Measurements from ENCODE around the gene CDKAL1.

DNA sequence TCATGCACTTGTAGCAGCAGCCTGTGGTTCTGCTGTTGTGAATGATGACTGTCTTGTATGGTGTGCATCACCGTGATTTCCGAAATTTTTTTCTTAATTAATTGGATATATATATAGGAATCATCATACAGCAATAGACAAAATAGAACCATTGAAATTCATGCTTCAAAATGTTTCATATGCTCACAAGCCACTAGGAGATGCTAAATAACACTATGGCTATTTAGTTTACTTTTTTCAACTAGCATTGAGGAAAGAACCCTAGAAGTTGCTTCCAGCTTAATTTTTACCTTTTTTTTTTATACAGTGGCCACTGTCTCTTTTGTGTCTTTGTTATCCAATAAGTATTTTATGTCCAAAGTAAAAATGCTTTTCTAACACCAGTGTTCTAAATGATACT, 485.4 kb downstream of the CDKAL1 start:
- TF ChIP-seq, protein P1, sequence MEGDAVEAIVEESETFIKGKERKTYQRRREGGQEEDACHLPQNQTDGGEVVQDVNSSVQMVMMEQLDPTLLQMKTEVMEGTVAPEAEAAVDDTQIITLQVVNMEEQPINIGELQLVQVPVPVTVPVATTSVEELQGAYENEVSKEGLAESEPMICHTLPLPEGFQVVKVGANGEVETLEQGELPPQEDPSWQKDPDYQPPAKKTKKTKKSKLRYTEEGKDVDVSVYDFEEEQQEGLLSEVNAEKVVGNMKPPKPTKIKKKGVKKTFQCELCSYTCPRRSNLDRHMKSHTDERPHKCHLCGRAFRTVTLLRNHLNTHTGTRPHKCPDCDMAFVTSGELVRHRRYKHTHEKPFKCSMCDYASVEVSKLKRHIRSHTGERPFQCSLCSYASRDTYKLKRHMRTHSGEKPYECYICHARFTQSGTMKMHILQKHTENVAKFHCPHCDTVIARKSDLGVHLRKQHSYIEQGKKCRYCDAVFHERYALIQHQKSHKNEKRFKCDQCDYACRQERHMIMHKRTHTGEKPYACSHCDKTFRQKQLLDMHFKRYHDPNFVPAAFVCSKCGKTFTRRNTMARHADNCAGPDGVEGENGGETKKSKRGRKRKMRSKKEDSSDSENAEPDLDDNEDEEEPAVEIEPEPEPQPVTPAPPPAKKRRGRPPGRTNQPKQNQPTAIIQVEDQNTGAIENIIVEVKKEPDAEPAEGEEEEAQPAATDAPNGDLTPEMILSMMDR (IDR thresholded peaks at IDR 0.05; ENCODE audit: borderline replicate concordance, extremely low read depth, low read length, poor library complexity, severe bottlenecking): peak; percentile 8
- TF ChIP-seq EZH2 (IDR thresholded peaks at IDR 0.05; ENCODE audit: borderline replicate concordance, low read depth, low read length, severe bottlenecking): no peak

Measured in DND-41 (cell line).